ENCODE results near the gene MS4A15.

DNA sequence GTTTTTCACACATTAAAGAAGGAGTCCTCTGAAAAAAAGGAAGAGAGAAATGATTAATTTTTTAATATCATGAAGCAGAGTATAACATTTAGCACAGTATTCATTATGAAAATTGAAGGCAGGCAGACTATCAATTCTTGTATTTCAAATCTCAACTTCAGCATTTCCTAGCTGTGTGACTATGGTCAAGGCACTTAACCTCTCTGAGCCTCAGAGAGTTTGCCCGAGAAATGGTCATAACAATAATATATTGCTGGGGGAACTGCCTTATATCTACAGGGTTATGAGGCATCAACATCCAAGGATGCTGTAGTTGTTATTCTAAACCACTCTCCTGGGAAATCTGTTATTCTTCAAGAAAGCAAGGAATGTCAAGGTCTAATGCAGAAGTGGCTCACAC lies 31.1 kb upstream of the MS4A15 start:
- TF ChIP-seq, protein P1, sequence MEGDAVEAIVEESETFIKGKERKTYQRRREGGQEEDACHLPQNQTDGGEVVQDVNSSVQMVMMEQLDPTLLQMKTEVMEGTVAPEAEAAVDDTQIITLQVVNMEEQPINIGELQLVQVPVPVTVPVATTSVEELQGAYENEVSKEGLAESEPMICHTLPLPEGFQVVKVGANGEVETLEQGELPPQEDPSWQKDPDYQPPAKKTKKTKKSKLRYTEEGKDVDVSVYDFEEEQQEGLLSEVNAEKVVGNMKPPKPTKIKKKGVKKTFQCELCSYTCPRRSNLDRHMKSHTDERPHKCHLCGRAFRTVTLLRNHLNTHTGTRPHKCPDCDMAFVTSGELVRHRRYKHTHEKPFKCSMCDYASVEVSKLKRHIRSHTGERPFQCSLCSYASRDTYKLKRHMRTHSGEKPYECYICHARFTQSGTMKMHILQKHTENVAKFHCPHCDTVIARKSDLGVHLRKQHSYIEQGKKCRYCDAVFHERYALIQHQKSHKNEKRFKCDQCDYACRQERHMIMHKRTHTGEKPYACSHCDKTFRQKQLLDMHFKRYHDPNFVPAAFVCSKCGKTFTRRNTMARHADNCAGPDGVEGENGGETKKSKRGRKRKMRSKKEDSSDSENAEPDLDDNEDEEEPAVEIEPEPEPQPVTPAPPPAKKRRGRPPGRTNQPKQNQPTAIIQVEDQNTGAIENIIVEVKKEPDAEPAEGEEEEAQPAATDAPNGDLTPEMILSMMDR (IDR thresholded peaks at IDR 0.05; ENCODE audit: low read length): no peak
- TF ChIP-seq EZH2 (IDR thresholded peaks at IDR 0.05; ENCODE audit: borderline replicate concordance, low read length): no peak

Data from OCI-LY1 (cell line).